Liver (tissue), 9 donors: Measurements from ENCODE around the gene NAA80. TPM values are rescaled to one million over a fixed set of nuclear protein-coding genes. Genes with fewer than 3 reads are reported as not detected.
A peak's percentile ranks its signal among the peaks of the same experiment; 100 is the strongest.
"Not testable (repeated sequence)": the region's sequence is repeated elsewhere in the genome, so short reads cannot be mapped to it uniquely, and the experiment has no call there.

Experiments used
- DNase-seq: peaks from one replicate; pipeline ENCODE4 v3.0.0-alpha.2; 2017; ENCODE audit warnings: low spot score
- H3K27ac ChIP-seq, 2 donors: one replicate each; pipeline ENCODE4 v1.7.0; 2013; ENCODE audit warnings: inconsistent platforms in 2 of 2, low read length in 2 of 2, control low read depth in 1 of 2, low read depth in 1 of 2, mild to moderate bottlenecking in 1 of 2
- H3K27me3 ChIP-seq, 4 donors: one replicate each; pipeline versions ENCODE4 v1.6.1 to v1.7.0; 2013; ENCODE audit warnings: low read length in 3 of 4, inconsistent platforms in 1 of 4, mild to moderate bottlenecking in 1 of 4, moderate library complexity in 1 of 4; ENCODE audit not compliant: control insufficient read depth in 4 of 4, insufficient read depth in 4 of 4
- H3K36me3 ChIP-seq, 4 donors: one replicate each; pipeline versions ENCODE4 v1.6.1 to v1.7.0; 2013; ENCODE audit warnings: low read length in 3 of 4, mild to moderate bottlenecking in 3 of 4, low read depth in 1 of 4, moderate library complexity in 1 of 4; ENCODE audit not compliant: control insufficient read depth in 4 of 4, insufficient read depth in 3 of 4
- H3K4me1 ChIP-seq, 4 donors: one replicate each; pipeline versions ENCODE4 v1.6.1 to v1.7.0; 2013; ENCODE audit warnings: low read length in 3 of 4, mild to moderate bottlenecking in 3 of 4, moderate library complexity in 1 of 4; ENCODE audit not compliant: control insufficient read depth in 4 of 4, insufficient read depth in 4 of 4
- H3K4me3 ChIP-seq, 3 donors: one replicate each; pipeline versions ENCODE4 v1.6.1 to v1.7.0; 2013; ENCODE audit warnings: low read length in 3 of 3, control low read depth in 1 of 3, low read depth in 1 of 3, mild to moderate bottlenecking in 1 of 3
- H3K9ac ChIP-seq, 2 donors: one replicate each; pipeline ENCODE4 v1.7.0; 2013; ENCODE audit warnings: low read length in 2 of 2, mild to moderate bottlenecking in 2 of 2, moderate library complexity in 2 of 2, control low read depth in 1 of 2, low read depth in 1 of 2
- H3K9me3 ChIP-seq, 4 donors: one replicate each; pipeline versions ENCODE4 v1.6.1 to v1.7.0; 2013; ENCODE audit warnings: low read length in 3 of 4; ENCODE audit not compliant: control insufficient read depth in 4 of 4
- ATF3 ChIP-seq: IDR thresholded peaks from 2 replicates; pipeline ENCODE4 v1.6.1; 2016; ENCODE audit warnings: antibody characterized with exemption
- CTCF ChIP-seq: fragments of 150-350 bp; IDR thresholded peaks from 2 replicates; pipeline ENCODE4 v1.5.1; 2017; ENCODE audit warnings: improper control_type of control experiment, low read depth, low read length; ENCODE audit not compliant: missing input control
- EGR1 ChIP-seq, 2 donors: IDR thresholded peaks; 2 replicates each; pipeline ENCODE4 v1.6.1; 2016 to 2018; ENCODE audit warnings: antibody characterized with exemption in 2 of 2, low read depth in 2 of 2
- FOXA1 ChIP-seq: IDR thresholded peaks from 2 replicates; pipeline ENCODE4 v1.6.1; 2016; ENCODE audit warnings: antibody characterized with exemption
- FOXA2 ChIP-seq: IDR thresholded peaks from 2 replicates; pipeline ENCODE4 v1.6.1; 2016; ENCODE audit warnings: antibody characterized with exemption
- GABPA ChIP-seq, 2 donors: IDR thresholded peaks in 1 of 2; conservative IDR thresholded peaks in 1 of 2; 2 replicates each; pipeline ENCODE4 v1.6.1; 2016; ENCODE audit warnings: antibody characterized with exemption in 2 of 2, mild to moderate bottlenecking in 1 of 2, moderate library complexity in 1 of 2
- HNF4A ChIP-seq, 2 donors: conservative IDR thresholded peaks; 2 replicates each; pipeline ENCODE4 v1.6.1; 2016; ENCODE audit warnings: antibody characterized with exemption in 2 of 2, mild to moderate bottlenecking in 2 of 2
- HNF4G ChIP-seq: IDR thresholded peaks from 2 replicates; pipeline ENCODE4 v1.6.1; 2016; ENCODE audit warnings: antibody characterized with exemption
- MAX ChIP-seq: IDR thresholded peaks from 2 replicates; pipeline ENCODE4 v1.6.1; 2016; ENCODE audit warnings: antibody characterized with exemption
- NR2F2 ChIP-seq: IDR thresholded peaks from 2 replicates; pipeline ENCODE4 v1.6.1; 2016; ENCODE audit warnings: antibody characterized with exemption
- RAD21 ChIP-seq, 2 donors: IDR thresholded peaks; 2 replicates each; pipeline ENCODE4 v1.6.1; 2016; ENCODE audit warnings: antibody characterized with exemption in 2 of 2, mild to moderate bottlenecking in 2 of 2
- RXRA ChIP-seq, 2 donors: IDR thresholded peaks; 2 replicates each; pipeline ENCODE4 v1.6.1; 2017 to 2018; ENCODE audit warnings: antibody characterized with exemption in 2 of 2, mild to moderate bottlenecking in 1 of 2
- TAF1 ChIP-seq: conservative IDR thresholded peaks from 2 replicates; pipeline ENCODE4 v1.6.1; 2016; ENCODE audit warnings: antibody characterized with exemption, mild to moderate bottlenecking
- YY1 ChIP-seq: IDR thresholded peaks from 2 replicates; pipeline ENCODE4 v1.6.1; 2016; ENCODE audit warnings: antibody characterized with exemption, mild to moderate bottlenecking
- ZBTB33 ChIP-seq: IDR thresholded peaks from 2 replicates; pipeline ENCODE4 v1.6.1; 2016; ENCODE audit warnings: antibody characterized with exemption
- WGBS: extraction: QIAGEN DNeasy Blood & Tissue Kit; methylation state at CpG from one replicate; pipeline ENCODE4 v1.1.7; 2013; 5-methylcytosine and 5-hydroxymethylcytosine counted together
- polyA plus RNA-seq, 2 donors: library from polyadenylated mRNA; stranded (reverse) in 1 of 2; unstranded in 1 of 2; fragments of 200-250 nt in 1 of 2; fragments of >200 nt in 1 of 2; fragmentation: Nextera tagmentation in 1 of 2; extraction: Ambion mirVana in 1 of 2; gene quantifications; one replicate each; pipeline versions ENCODE4 v1.2.1 to v1.2.3, GENCODE V29; 2013 to 2015
- total RNA-seq, 2 donors: library from RNA; depleted of rRNA; stranded (reverse); fragments of >200 nt; gene quantifications; one replicate each; pipeline ENCODE4 v1.2.3, GENCODE V29; 2014
- donor health status: healthy.
- donor health status: healthy.
- donor health status: healthy.
- donor health status: healthy.
- donor health status: healthy.

Gene NAA80
- total and polyA plus RNA-seq, 4 donors, result 1.6 to 5.5 (median 2.0) TPM

- H3K9me3 ChIP-seq, DNase-seq, H3K27me3 ChIP-seq, H3K4me3 ChIP-seq, H3K27ac ChIP-seq, H3K36me3 ChIP-seq, H3K9ac ChIP-seq: not testable (repeated sequence)
- WGBS, result 94% methylated on average over 32 of the region's 32 CpGs
- H3K4me1 ChIP-seq, result peaks cover 6 to 11% (median 9%) of the 10 kb centered on the region in 4 donors
Measured at GRCh38 chr3:50312041-50312440, 12.8 kb upstream of the NAA80 start.

- Histone ChIP-seq H3K4me1 (peaks cover 12 to 39% (median 24%) of the 10 kb centered on the region in 4 donors), H3K4me3 (no peak overlapping the region), H3K27me3 (no peaks in the 10 kb centered on the region), H3K9ac (no peak overlapping the region), H3K27ac (no peak overlapping the region), H3K9me3 (no peaks in the 10 kb centered on the region), H3K36me3 (peaks cover 0 to 3% (median 0%) of the 10 kb centered on the region in 4 donors)
- TF ChIP-seq EGR1 (IDR thresholded peaks at IDR 0.05; ENCODE audit: low read depth in 2 of 2), result no peak
- TF ChIP-seq TAF1, result no peak
- TF ChIP-seq ZBTB33, result no peak
- no peak for TF ChIP-seq RAD21 (IDR thresholded peaks at IDR 0.05)
- TF ChIP-seq CTCF, result no peak
- TF ChIP-seq YY1, result no peak
- TF ChIP-seq HNF4A (conservative IDR thresholded peaks at IDR 0.05), result no peak
- no peak for TF ChIP-seq FOXA2
- no peak for TF ChIP-seq FOXA1
- no peak for TF ChIP-seq MAX
- no peak for TF ChIP-seq RXRA (IDR thresholded peaks at IDR 0.05)
- TF ChIP-seq NR2F2, result no peak
- DNase-seq, result no peak
Measured at GRCh38 chr3:50304601-50305000, 5.4 kb upstream of the NAA80 start.

GRCh38 chr3:50303013-50303815 is 4.0 kb upstream of the NAA80 start, which contains the start of gene HYAL1:
HYAL1 (minus strand) TSS chr3:50303574; CDS start chr3:50302956, 618 bp downstream.
- peaks cover 0 to 3% (median 0%) of the 10 kb centered on the region in 4 donors for H3K36me3 ChIP-seq
- H3K4me1 ChIP-seq, result peaks cover 12 to 44% (median 28%) of the 10 kb centered on the region in 4 donors
- 16% methylated on average over 14 of the region's 14 CpGs for WGBS
- peak within 1 kb of the TSS; percentile 75 to 87 for H3K9ac ChIP-seq
- no peaks in the 10 kb centered on the region for H3K9me3 ChIP-seq
- H3K27me3 ChIP-seq, result no peaks in the 10 kb centered on the region
- peak within 1 kb of the TSS; percentile 50 to 81 (median 66) for H3K4me3 ChIP-seq
- DNase-seq, result peak; percentile 80
- H3K27ac ChIP-seq, result peak within 1 kb of the TSS; percentile 84 to 98
- TF ChIP-seq ATF3 (no peak), CTCF (peak; percentile 20), HNF4A (conservative IDR thresholded peaks at IDR 0.05) (peak in 1 of 2 donors; percentile 2), ZBTB33 (no peak), HNF4G (no peak), GABPA (IDR thresholded peaks at IDR 0.05 in 1 of 2, conservative IDR thresholded peaks at IDR 0.05 in 1 of 2) (no peak), EGR1 (IDR thresholded peaks at IDR 0.05; ENCODE audit: low read depth in 2 of 2) (peak in 1 of 2 donors; percentile 16), MAX (no peak), YY1 (peak; percentile 60)
